ENCODE measurements around the gene KCNJ15.
"Not testable (repeated sequence)": the region's sequence is repeated elsewhere in the genome, so short reads cannot be mapped to it uniquely, and the experiment has no call there.

The KCNJ15 gene

GRCh38 chr21:38256599-38257302 is at the start of gene KCNJ15:
Gene KCNJ15 (plus strand): TSS chr21:38256991. CDS start chr21:38299262, 42,271 bp downstream.
- DNase-seq (ENCODE audit: low spot score) = no peak

DNA sequence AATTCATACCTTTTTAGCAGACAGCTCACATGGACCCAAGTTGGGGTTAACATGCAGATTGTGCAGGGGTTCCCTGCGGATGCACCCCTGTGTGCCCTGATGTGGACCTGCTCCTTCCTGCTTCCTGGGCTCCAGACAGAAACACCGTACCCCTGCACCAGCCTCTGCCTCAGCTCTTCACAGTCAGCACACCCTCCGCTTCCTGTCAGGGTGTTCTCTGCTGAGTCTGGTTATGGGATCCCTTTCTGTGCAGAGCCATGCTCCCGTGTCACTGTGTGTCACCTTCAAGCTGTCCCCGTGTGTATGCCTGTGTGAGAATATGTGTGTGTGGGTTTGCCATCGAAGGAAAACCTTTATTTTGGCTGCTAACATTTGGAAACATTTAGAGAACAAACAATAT is 48.7 kb upstream of the KCNJ15 start:
- no peak for DNase-seq (ENCODE audit: low spot score)

- no peak for DNase-seq (ENCODE audit: low spot score)
These were observed 45.5 kb upstream of the KCNJ15 start for GRCh38 chr21:38211321-38211720.

DNA sequence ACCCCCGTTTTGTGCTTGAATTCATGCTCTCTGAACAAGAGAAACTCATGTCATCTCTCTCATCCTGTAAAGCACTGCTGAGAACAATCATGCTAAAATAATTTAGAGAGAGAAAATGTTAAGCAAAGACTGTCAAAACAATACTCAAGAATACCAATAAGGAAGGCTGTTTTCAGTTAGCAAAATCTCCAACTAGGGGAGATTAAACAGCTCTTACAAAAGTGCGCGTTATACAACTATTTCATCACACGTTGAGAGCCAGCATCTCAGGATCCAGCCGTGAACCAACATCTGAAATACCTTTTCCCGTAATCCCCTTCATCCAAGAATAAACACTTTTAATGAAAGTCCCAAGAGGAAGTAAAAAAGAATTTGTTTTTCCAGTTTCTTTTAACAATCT is 44.1 kb upstream of the KCNJ15 start:
- DNase-seq (ENCODE audit: low spot score) = no peak

DNA sequence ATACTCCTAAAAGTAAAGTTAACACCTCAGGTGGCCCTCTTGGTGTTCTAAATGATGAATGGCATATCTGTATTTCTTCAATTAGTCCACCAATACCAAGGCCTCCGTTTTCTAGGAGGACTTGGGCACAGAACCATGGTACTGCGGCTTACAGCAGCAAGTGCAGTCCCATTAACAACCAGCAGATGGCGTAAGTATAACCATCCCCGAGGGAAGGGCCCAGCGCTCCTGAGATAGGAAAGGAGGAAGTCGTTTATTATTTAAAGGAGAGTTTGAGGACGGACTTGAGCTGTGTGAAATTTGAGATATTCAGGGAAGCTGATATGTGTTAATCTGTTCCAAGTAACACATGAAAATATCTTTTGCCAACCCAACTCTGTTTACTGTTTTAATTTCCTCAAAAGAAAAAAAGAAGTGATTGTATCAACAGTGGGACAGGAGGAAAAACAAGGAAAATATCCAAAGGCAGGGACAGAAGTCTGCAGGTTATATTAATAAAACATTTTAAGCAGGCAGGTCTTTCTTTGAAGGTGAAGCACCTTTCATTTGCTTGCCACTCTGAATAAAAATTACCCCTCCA is 37.7 kb upstream of the KCNJ15 start:
- peak; percentile 68 for DNase-seq (ENCODE audit: low spot score)

DNA sequence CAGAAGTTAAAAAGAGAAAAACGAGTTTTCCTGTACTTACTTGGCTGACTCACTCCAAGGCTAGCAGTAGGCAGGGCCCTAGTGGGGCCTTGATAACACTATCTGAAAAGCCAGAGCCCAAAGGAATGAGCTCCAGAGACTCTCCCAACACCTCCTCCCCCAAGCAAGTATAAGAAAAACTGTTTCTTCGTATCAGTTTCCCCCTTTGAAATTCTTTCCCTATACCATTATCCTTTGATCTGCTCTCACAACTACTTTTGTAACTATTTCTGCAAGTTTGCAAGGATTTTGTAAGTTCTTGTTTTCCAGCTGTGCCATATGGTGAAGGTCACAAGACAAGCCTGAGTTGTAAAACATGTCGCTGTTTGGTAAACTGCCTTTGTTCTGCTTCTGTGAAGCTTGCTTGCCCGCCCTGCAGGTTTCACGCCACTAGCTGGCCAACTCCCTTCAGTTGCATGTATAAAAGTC is 36.5 kb upstream of the KCNJ15 start:
- peak; percentile 35 for DNase-seq (ENCODE audit: low spot score)

- DNase-seq (ENCODE audit: low spot score) = no peak
These were observed 35.2 kb upstream of the KCNJ15 start for GRCh38 chr21:38221594-38221993.

DNA sequence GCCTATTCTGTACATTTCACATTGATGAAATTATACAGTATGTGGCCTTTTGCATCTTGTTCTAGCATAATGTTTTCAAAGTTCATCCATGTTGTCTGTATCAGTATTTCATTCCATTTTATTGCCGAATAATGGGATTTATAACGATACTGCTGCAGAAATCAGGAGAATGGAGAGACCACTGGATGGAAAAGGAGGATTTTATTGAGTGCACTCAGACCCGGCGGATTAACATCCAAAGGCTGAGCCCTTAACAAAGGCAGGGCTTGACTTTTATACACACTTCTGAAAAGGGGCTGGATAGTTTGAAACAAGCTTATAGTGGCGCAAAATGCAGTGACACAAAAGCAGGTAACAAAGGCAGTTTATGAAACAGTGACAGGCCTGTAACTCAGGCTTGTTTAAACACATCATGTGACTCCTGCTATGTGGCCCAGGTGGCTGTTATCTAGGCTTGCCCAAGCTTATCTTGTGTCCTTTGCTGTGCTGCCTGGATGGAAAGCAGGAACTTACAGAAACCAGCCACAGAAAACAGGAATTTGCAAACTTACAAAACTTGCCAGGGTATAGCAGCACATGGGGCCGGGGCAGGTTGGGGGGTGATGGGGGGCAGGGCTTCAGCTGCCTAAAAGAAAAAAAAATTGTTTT is 32.8 kb upstream of the KCNJ15 start:
- DNase-seq (ENCODE audit: low spot score) = no peak

DNA sequence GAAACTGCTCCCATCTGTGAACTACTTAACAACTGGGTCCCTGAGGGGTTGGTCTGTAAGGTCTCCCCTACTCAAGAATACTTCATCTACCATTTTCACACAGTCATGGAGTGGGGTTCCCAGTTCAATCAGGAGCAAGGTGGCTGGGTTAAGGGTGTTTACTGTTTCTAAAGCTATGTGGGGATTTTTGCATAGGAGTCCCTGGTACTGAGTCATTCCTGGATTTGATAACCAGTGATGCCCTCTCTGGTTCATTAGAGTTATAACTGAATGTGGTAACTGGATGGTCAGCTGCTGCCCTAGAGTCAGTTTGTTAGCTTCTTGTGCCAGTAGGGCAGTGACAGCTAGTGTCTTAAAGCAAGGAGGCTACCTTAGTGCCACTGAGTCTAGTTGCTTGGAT is 29.4 kb upstream of the KCNJ15 start:
- no peak for DNase-seq (ENCODE audit: low spot score)

- DNase-seq (ENCODE audit: low spot score) = no peak
These were observed 28.7 kb upstream of the KCNJ15 start for GRCh38 chr21:38228115-38228514.

DNA sequence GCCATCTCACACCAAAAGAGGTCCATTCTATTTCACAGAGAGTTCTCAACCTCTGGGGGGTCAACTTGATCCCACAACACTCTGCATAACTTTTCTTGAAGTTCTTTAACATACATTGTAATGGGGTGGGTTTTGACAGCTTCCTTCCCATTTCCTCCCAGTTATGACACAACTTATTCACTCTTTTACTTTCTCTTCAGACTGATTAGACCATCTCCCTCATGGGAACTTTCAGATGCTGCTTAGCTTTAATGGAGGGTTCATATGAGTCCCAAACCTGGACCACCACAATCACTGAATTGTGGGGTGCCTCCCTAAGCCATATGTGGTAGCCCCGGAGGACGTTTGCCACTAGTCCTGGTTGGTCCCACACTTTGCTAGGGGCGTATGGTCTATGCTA is 28.3 kb upstream of the KCNJ15 start:
- no peak for DNase-seq (ENCODE audit: low spot score)

DNA sequence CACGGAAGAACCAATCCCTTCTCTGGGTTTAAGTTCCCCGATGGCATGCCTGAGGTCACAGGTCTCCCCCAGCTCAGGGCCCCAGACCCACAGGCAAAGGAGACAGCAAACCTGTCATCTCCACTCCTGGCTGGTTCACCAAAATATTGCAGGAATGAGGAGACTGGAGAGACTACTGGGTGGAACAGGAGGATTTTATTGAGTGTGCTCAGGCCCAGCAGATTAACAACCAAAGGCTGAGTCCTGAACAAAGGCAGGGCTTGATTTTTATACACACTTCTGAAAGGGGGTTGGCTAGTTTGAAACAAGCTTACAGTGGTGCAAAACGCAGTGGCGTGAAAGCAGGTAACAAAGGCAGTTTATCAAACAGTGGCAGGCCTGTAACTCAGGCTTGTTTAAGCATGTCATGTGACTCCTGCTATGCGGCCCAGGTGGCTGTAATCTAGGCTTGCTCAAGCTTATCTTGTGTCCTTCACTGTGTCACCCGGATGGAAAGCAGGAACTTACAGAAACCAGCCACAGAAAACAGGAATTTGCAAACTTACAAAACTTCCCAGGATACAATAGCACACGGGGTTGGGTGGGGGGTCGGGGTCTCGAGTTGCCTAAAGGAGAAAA is 27.4 kb upstream of the KCNJ15 start:
- DNase-seq (ENCODE audit: low spot score) = no peak

- DNase-seq (ENCODE audit: low spot score) = no peak
These were observed 22.2 kb upstream of the KCNJ15 start for GRCh38 chr21:38234395-38235142.

DNA sequence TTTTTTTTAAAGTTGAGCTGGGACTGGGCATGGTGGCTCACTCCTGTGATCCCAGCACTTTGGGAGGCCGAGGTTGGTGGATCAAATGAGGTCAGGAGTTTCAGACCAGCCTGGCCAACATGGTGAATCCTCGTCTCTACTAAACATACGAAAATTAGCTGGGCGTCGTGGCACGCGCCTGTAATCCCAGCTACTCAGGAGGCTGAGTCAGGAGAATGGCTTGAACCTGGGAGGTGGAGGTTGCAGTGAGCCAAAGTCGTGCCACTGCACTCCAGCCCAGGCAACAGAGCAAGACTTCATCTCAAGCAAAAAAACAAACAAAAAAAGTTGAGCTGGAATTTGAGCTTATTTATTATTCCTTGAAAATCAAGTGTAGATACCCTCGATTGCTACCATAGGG is 21.5 kb upstream of the KCNJ15 start:
- DNase-seq (ENCODE audit: low spot score) = not testable (repeated sequence)

- DNase-seq (ENCODE audit: low spot score) = no peak
These were observed 20.6 kb upstream of the KCNJ15 start for GRCh38 chr21:38236232-38236631.

DNA sequence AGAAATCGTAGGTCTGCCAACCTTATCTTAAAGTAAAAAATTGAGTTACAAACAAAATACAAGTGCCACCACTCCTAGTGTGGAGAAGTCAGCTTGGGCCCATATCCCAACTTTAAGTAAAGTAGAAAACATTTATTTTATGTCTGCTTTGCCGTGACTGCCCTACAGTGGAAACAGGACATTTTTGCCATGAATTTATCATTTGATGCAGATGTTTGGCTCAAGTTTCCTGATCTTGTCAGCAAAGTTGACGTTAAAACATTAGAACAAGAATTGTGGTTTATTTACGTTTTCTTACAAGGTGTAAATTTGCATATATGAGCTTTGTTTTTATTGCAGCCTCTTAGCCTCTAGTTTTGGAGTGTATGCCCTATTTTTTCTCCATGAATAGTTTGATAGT is 17.1 kb upstream of the KCNJ15 start:
- DNase-seq (ENCODE audit: low spot score) = no peak

GRCh38 chr21:38240129-38240528 is 16.7 kb upstream of the KCNJ15 start:
- no peak for DNase-seq (ENCODE audit: low spot score)

DNA sequence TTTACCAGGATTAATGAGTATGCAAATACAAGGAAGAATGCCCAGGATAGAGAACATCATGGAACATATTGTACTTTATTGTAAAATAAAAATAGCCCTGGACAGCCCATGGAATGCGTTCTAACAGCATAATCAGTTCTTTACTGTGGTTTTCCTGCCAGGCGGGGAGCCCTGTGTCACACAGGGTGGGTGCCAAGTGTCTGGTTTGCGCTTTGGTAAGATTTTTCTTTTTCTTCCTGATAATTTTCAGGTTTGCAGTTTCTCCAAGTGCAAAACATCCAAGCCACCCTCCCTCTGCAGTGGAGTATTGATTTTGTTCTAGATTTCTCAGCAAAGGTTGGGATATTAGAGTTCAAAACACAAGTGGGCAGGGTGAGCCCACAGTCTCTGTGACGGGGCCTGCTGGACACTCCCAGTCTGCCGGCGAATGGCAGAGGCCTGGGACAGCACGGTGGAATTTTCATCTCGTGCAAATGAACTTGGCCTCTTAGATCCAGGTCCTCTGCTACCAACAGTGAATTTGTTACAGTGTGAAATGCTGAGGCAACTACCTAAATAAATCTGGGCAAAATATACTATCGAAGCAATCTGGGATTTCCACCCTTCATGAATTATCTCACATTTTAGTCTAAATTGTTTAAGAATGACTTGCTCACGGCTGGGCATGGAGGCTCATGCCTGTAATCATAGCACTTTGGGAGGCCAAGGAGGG is 15.6 kb upstream of the KCNJ15 start:
- DNase-seq (ENCODE audit: low spot score) = no peak

GRCh38 chr21:38242061-38242460 is 14.7 kb upstream of the KCNJ15 start:
- no peak for DNase-seq (ENCODE audit: low spot score)

- DNase-seq (ENCODE audit: low spot score) = no peak
These were observed 12.9 kb upstream of the KCNJ15 start for GRCh38 chr21:38243732-38244406.

DNA sequence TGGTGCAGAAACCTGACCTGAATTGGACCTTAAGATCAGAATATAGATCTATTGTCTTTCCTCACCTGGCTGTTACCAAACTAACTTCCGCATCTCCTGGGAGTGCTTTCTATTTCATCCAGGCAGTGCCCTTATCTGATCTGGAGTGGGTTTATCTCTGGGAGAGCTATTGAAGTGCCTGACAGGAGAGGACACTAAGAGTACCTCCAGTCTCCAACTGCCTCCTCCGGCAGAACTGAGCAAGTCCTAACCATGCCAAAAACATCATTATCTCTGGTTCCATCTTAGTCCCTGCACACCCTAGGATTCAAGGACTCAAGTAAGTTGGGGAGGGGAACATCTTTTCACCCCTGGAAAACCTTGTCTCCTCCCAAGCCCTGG is 12.4 kb upstream of the KCNJ15 start:
- DNase-seq (ENCODE audit: low spot score) = no peak

Measured in hematopoietic multipotent progenitor cell treated with erythropoietin and hydrocortisone succinate and interleukin-3 and kit ligand, for 15 days (in vitro differentiated cells).